ENCODE data around the gene ALDH1L2.
"Not testable (repeated sequence)": the region's sequence is repeated elsewhere in the genome, so short reads cannot be mapped to it uniquely, and the experiment has no call there.

The ALDH1L2 gene

GRCh38 chr12:104986022-104986941 lies 98.0 kb downstream of the ALDH1L2 start, which contains the start of gene NOPCHAP1:
Gene NOPCHAP1 (plus strand): TSS chr12:104986316. CDS start chr12:104986353, 37 bp downstream.
- no peak for TF ChIP-seq CTCF (conservative IDR thresholded peaks at IDR 0.05; ENCODE audit: low read length)
- peak; percentile 75 for DNase-seq (ENCODE audit: low read depth)
- H3K4me3 ChIP-seq (ENCODE audit: low read length): peak within 1 kb of the TSS; percentile 84

GRCh38 chr12:104985206-104985605 lies 99.1 kb downstream of the ALDH1L2 start:
- DNase-seq (ENCODE audit: low read depth): no peak
- no peak for TF ChIP-seq CTCF (conservative IDR thresholded peaks at IDR 0.05; ENCODE audit: low read length)
- H3K4me3 ChIP-seq (ENCODE audit: low read length): no peak overlapping the region

DNA sequence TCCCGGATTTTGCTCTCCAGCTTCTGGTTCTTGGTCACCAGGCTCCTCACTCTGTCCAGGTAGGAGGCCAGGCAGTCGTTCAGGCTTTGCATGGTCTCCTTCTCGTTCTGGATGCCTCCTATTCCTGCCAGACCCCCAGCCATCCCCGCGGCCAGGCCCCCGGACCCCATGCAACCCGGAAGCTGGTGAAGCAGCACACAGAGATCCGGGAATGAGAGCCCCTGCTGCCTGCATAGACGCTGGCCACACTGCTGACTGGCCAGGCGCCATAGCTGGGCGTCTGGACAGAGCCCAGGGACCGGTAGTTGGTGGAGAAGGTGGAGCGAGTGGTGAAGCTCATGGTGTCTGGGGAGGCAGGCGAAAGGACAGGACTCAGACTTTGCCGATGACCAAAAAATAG lies 106.6 kb downstream of the ALDH1L2 start:
- DNase-seq (ENCODE audit: low read depth); H3K4me3 ChIP-seq (ENCODE audit: low read length): not testable (repeated sequence)

DNA sequence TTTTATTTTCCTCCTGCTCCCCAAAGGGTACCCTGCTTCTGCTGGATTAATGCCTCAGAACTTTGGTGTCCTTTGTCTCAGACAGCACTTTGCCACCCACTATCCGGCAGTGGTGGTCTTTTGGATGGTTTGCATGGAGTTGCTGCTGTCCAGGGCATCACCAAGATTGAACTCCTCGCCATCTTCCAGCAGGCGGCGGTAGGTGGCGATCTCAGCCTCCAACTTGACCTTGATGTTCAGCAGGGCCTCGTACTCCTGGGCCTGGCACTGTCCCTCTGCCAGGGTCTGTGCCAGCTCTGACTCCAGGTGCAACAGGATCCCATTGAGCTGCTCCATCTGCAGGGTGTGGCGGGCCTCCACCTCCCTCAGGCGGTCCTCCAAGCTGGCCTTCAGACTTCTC lies 107.6 kb downstream of the ALDH1L2 start:
- no peak for DNase-seq (ENCODE audit: low read depth)
- no peak overlapping the region for H3K4me3 ChIP-seq (ENCODE audit: low read length)
- TF ChIP-seq CTCF (conservative IDR thresholded peaks at IDR 0.05; ENCODE audit: low read length): no peak

DNA sequence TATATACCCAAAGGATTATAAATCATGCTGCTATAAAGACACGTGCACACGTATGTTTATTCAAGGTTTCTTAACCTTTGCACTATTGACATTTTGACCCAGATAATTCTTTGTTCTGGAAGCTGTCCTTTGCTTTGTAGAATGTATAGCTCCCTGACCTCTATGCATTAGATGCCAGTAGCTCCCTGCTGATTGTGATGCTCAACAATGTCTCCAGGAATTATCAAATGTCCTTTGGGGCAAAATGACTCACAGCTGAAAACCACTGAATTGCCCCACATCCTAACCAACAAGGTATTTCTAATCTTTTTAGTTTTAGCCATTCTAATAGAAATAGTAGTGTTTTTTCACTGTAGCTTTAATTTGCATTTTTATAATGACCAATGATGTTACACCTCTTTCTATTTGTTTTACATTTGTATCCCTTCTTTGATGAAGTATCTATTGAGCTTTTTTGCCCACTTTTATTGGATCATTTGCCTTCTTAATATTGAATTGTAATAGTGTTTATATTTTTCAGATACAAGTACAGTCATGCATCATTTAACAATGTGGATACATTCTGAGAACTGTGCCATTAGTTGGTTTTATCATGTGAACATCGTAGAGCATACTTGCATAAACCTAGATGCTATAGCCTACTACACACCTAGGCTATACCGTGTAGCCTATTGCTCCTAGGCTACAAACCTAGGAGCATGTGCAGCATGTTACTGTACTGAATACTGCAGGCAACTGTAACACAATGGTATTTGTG lies 108.5 kb downstream of the ALDH1L2 start:
- TF ChIP-seq CTCF (conservative IDR thresholded peaks at IDR 0.05; ENCODE audit: low read length): no peak
- DNase-seq (ENCODE audit: low read depth): peak; percentile 42
- no peak overlapping the region for H3K4me3 ChIP-seq (ENCODE audit: low read length)

DNA sequence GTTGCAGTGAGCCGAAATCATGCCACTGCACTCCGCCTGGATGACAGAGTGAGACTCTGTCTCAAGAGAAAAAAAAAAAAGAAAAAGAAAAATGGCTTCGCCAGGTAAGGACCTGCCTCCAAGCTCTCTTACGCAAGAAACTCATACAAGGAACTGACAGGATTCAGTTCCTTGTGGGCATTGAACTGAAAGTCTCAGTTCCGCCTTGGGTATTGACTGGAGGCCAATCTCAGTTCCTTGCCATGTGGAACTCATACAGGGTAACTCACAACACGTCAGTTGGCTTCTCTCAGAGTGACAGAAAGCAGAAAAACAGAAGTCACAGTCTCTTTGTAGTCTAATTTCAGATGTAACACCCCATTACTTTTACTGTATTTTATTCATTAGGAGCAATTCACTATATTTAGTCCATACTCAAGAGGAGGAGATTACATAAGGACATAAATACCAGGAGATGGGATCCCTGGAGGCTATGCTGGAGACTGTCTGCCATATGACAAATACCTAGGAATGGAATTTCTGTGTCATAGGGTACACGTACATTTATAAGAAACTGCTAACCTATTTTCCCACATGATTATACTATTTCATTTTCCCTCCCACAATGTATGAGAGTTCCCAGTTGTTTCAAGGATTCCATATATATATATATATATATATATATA lies 109.5 kb downstream of the ALDH1L2 start:
- H3K4me3 ChIP-seq (ENCODE audit: low read length): no peak overlapping the region
- no peak for TF ChIP-seq CTCF (conservative IDR thresholded peaks at IDR 0.05; ENCODE audit: low read length)
- DNase-seq (ENCODE audit: low read depth): peak; percentile 67

DNA sequence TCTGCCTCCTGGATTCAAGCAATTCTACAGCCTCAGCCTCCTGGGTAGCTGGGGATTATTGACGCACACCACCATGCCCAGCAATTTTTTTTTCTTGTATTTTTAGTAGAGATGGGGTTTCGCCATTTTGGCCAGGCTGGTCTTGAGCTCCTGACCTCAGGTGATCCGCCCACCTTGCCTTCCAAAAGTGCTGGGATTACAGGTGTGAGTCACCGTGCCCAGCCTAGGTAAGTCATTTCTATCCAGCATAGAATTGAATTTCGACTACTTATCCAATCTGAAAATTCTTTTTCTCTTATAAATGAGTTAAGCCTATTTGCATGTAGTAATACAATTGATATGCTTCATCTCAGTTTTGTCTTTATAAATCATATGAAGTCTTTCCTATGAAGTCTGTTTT lies 111.0 kb downstream of the ALDH1L2 start:
- no peak for DNase-seq (ENCODE audit: low read depth)
- TF ChIP-seq CTCF (conservative IDR thresholded peaks at IDR 0.05; ENCODE audit: low read length): no peak
- no peak overlapping the region for H3K4me3 ChIP-seq (ENCODE audit: low read length)
